ENCODE data around the gene SLAMF9.
A peak's percentile ranks its signal among the peaks of the same experiment; 100 is the strongest.

Gene SLAMF9

GRCh38 chr1:159962176-159962575, 8.1 kb upstream of the SLAMF9 start:
- H3K4me1 ChIP-seq (ENCODE audit: control insufficient read depth in 2 of 2, insufficient read depth in 2 of 2, low read length in 2 of 2), result peaks cover 6 to 20% of the 10 kb centered on the region in 2 donors
- H3K9me3 ChIP-seq (ENCODE audit: control insufficient read depth in 2 of 2, low read length in 2 of 2), result no peaks in the 10 kb centered on the region
- H3K4me3 ChIP-seq (ENCODE audit: low read length in 2 of 2), result peak overlapping the region; percentile 74 to 79
- H3K9ac ChIP-seq (ENCODE audit: low read depth in 1 of 2, low read length in 2 of 2), result peak overlapping the region in 1 of 2 donors; percentile 57
- peak overlapping the region; percentile 91 to 94 for H3K27ac ChIP-seq (ENCODE audit: low read depth in 2 of 2, low read length in 2 of 2)
- no peaks in the 10 kb centered on the region for H3K36me3 ChIP-seq (ENCODE audit: control insufficient read depth in 2 of 2, insufficient read depth in 2 of 2, low read length in 2 of 2)
- no peaks in the 10 kb centered on the region for H3K27me3 ChIP-seq (ENCODE audit: control insufficient read depth in 2 of 2, insufficient read depth in 2 of 2, low read length in 2 of 2)

DNA sequence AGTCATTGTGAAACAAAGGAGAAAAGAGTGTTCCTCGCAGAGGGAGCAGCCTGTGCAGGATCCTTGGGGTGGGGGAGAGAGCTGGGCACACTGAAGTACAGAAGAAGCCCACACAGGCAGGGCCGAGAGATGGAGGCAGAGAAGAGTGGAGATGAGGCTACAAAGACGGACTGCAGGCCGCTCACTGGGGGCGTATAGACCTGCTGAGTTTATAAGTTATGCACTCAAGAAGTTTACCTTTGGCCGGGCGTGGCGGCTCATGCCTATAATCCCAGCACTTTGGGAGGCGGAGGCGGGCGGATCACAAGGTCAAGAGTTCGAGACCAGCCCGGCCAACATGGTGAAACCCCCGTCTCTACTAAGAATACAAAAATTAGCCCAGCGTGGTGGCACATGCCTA, 7.6 kb upstream of the SLAMF9 start:
- Histone ChIP-seq H3K36me3 (ENCODE audit: control insufficient read depth in 2 of 2, insufficient read depth in 2 of 2, low read length in 2 of 2) (no peaks in the 10 kb centered on the region), H3K27ac (ENCODE audit: low read depth in 2 of 2, low read length in 2 of 2) (peak overlapping the region; percentile 91 to 94), H3K9me3 (ENCODE audit: control insufficient read depth in 2 of 2, low read length in 2 of 2) (no peaks in the 10 kb centered on the region), H3K4me3 (ENCODE audit: low read length in 2 of 2) (peak overlapping the region; percentile 74 to 79), H3K4me1 (ENCODE audit: control insufficient read depth in 2 of 2, insufficient read depth in 2 of 2, low read length in 2 of 2) (peaks cover 6 to 20% of the 10 kb centered on the region in 2 donors), H3K9ac (ENCODE audit: low read depth in 1 of 2, low read length in 2 of 2) (peak overlapping the region; percentile 57 to 77), H3K27me3 (ENCODE audit: control insufficient read depth in 2 of 2, insufficient read depth in 2 of 2, low read length in 2 of 2) (no peaks in the 10 kb centered on the region)

DNA sequence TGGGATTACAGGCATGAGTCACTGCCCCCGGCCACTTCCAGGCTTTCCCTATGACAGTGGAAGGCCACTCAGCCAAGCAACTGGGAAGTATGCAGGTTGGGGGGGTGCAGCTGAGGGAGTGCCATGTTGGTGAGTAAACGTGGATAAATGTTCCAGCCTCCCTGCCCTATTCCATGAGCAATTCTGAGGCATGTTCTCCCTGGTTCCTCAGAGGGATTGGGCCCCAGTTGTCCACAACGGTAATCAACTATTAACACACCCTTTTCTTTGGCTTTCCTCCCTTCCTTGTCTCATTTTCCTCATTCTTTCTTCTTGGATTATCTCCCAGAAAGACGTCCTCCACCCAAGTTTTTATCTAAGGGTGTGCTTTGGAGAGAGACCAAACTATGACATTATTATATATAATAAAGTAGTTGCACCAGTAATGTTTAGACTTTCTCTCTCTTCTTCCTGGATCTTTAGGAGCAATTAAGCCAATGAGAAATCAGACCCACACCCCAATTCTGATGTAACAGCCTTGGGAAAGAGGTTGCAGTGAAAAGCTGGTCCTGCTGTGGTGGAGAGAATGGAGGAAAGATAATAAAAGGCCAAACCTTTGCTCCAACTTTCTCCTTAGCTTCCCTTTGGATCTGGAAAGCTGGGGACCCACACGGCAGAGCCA, 6.8 kb upstream of the SLAMF9 start:
- Histone ChIP-seq H3K27ac (ENCODE audit: low read depth in 2 of 2, low read length in 2 of 2) (peak overlapping the region; percentile 91 to 94), H3K36me3 (ENCODE audit: control insufficient read depth in 2 of 2, insufficient read depth in 2 of 2, low read length in 2 of 2) (no peaks in the 10 kb centered on the region), H3K9ac (ENCODE audit: low read depth in 1 of 2, low read length in 2 of 2) (peak overlapping the region; percentile 57 to 77)

GRCh38 chr1:159959451-159959850, 5.4 kb upstream of the SLAMF9 start:
- no peak overlapping the region for H3K4me3 ChIP-seq (ENCODE audit: low read length in 2 of 2)
- no peaks in the 10 kb centered on the region for H3K9me3 ChIP-seq (ENCODE audit: control insufficient read depth in 2 of 2, low read length in 2 of 2)
- H3K4me1 ChIP-seq (ENCODE audit: control insufficient read depth in 2 of 2, insufficient read depth in 2 of 2, low read length in 2 of 2), result peaks cover 6 to 20% of the 10 kb centered on the region in 2 donors
- H3K27me3 ChIP-seq (ENCODE audit: control insufficient read depth in 2 of 2, insufficient read depth in 2 of 2, low read length in 2 of 2), result no peaks in the 10 kb centered on the region
- no peak overlapping the region for H3K27ac ChIP-seq (ENCODE audit: low read depth in 2 of 2, low read length in 2 of 2)
- no peaks in the 10 kb centered on the region for H3K36me3 ChIP-seq (ENCODE audit: control insufficient read depth in 2 of 2, insufficient read depth in 2 of 2, low read length in 2 of 2)
- H3K9ac ChIP-seq (ENCODE audit: low read depth in 1 of 2, low read length in 2 of 2), result no peak overlapping the region

More for the DNA sequence above, 6.8 kb upstream of the SLAMF9 start:
- Histone ChIP-seq H3K9me3 (ENCODE audit: control insufficient read depth in 2 of 2, low read length in 2 of 2) (no peaks in the 10 kb centered on the region), H3K27me3 (ENCODE audit: control insufficient read depth in 2 of 2, insufficient read depth in 2 of 2, low read length in 2 of 2) (no peaks in the 10 kb centered on the region), H3K4me1 (ENCODE audit: control insufficient read depth in 2 of 2, insufficient read depth in 2 of 2, low read length in 2 of 2) (peaks cover 6 to 20% of the 10 kb centered on the region in 2 donors), H3K4me3 (ENCODE audit: low read length in 2 of 2) (peak overlapping the region; percentile 74 to 79)

DNA sequence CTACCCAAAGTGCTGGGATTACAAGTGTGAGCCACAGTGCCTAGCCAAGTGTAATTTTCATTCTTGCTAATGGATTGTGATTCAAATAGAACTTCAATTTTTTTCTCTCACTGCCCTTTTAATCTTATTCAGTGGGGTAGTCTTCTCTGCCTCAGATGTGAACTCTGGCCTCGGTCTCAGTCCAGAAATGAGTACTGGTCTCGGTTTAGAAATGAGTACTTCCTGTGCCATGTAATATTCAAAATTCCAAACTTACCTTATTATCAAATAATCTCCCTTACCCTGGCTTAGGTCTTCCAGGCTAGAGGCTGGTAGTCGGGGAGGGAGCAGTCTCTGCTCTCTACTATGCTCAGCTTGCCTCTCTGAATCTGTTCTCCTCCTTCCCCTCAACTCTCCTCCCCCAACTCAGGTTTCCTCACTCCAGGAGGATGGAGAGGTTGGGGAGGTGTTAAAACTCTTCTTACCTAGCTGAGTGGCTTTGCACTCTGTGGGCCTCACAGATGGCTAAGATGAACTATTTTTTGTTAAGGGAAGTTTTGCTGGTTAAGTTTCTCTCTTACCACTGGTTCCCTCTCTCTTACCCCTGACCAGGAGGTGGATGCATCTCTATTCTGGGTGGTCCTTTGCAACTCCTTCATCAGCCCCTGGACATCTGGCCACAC, 4.8 kb upstream of the SLAMF9 start:
- peaks cover 6 to 20% of the 10 kb centered on the region in 2 donors for H3K4me1 ChIP-seq (ENCODE audit: control insufficient read depth in 2 of 2, insufficient read depth in 2 of 2, low read length in 2 of 2)
- no peak overlapping the region for H3K4me3 ChIP-seq (ENCODE audit: low read length in 2 of 2)
- H3K27ac ChIP-seq (ENCODE audit: low read depth in 2 of 2, low read length in 2 of 2), result no peak overlapping the region

GRCh38 chr1:159957824-159958268, 3.8 kb upstream of the SLAMF9 start:
- Histone ChIP-seq H3K4me3 (ENCODE audit: low read length in 2 of 2) (no peak overlapping the region), H3K27me3 (ENCODE audit: control insufficient read depth in 2 of 2, insufficient read depth in 2 of 2, low read length in 2 of 2) (no peaks in the 10 kb centered on the region), H3K27ac (ENCODE audit: low read depth in 2 of 2, low read length in 2 of 2) (no peak overlapping the region), H3K36me3 (ENCODE audit: control insufficient read depth in 2 of 2, insufficient read depth in 2 of 2, low read length in 2 of 2) (no peaks in the 10 kb centered on the region), H3K4me1 (ENCODE audit: control insufficient read depth in 2 of 2, insufficient read depth in 2 of 2, low read length in 2 of 2) (peaks cover 6 to 20% of the 10 kb centered on the region in 2 donors), H3K9ac (ENCODE audit: low read depth in 1 of 2, low read length in 2 of 2) (peak overlapping the region in 1 of 2 donors; percentile 42), H3K9me3 (ENCODE audit: control insufficient read depth in 2 of 2, low read length in 2 of 2) (no peaks in the 10 kb centered on the region)

More for the DNA sequence above, 4.8 kb upstream of the SLAMF9 start:
- no peaks in the 10 kb centered on the region for H3K36me3 ChIP-seq (ENCODE audit: control insufficient read depth in 2 of 2, insufficient read depth in 2 of 2, low read length in 2 of 2)
- no peak overlapping the region for H3K9ac ChIP-seq (ENCODE audit: low read depth in 1 of 2, low read length in 2 of 2)
- H3K9me3 ChIP-seq (ENCODE audit: control insufficient read depth in 2 of 2, low read length in 2 of 2), result no peaks in the 10 kb centered on the region
- H3K27me3 ChIP-seq (ENCODE audit: control insufficient read depth in 2 of 2, insufficient read depth in 2 of 2, low read length in 2 of 2), result no peaks in the 10 kb centered on the region

DNA sequence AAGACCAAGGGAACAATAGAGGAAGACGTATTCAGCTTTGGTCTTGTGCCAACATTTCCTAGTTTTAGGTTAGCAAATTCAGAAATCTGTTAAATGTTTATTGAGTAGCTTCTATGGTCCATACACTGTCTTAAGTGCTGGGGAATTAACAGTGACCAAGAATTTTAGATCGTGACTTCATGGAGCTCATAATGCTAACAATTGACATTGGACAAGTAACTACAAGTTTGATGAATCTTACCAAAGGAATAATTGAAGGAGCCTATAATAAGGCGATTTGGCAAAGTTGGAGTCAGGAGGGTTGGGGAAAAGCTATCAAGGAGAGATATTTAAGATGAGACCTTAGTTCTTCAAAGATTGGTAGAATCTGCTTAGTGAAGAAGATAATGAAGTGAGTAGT, 1.4 kb upstream of the SLAMF9 start:
- Histone ChIP-seq H3K27me3 (ENCODE audit: control insufficient read depth in 2 of 2, insufficient read depth in 2 of 2, low read length in 2 of 2) (no peaks in the 10 kb centered on the region), H3K27ac (ENCODE audit: low read depth in 2 of 2, low read length in 2 of 2) (no peak overlapping the region), H3K4me3 (ENCODE audit: low read length in 2 of 2) (no peak overlapping the region), H3K9me3 (ENCODE audit: control insufficient read depth in 2 of 2, low read length in 2 of 2) (no peaks in the 10 kb centered on the region), H3K36me3 (ENCODE audit: control insufficient read depth in 2 of 2, insufficient read depth in 2 of 2, low read length in 2 of 2) (no peaks in the 10 kb centered on the region), H3K9ac (ENCODE audit: low read depth in 1 of 2, low read length in 2 of 2) (no peak overlapping the region), H3K4me1 (ENCODE audit: control insufficient read depth in 2 of 2, insufficient read depth in 2 of 2, low read length in 2 of 2) (peaks cover 0 to 4% of the 10 kb centered on the region in 2 donors)

DNA sequence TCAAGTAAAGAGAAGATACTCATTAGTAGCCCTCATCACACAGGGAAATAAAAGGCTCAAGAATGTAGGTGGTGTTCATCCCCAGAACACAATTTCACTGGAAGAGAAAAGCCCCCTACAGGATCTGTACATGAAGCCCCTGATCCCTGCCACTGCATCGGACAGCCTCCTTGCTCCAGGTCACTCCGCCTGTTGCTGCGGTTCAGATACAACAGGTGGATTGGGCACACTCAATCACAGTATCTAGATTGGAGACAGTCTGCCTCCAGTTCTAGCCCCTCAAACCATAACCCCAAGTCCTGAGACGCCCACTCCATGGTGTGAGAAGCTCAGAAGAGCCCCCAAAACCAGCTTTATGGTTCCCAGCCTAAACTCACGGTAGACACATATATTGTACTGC, 1.1 kb downstream of the SLAMF9 start:
- Histone ChIP-seq H3K27ac (ENCODE audit: low read depth in 2 of 2, low read length in 2 of 2) (no peak overlapping the region), H3K9ac (ENCODE audit: low read depth in 1 of 2, low read length in 2 of 2) (no peak overlapping the region), H3K27me3 (ENCODE audit: control insufficient read depth in 2 of 2, insufficient read depth in 2 of 2, low read length in 2 of 2) (no peaks in the 10 kb centered on the region), H3K4me1 (ENCODE audit: control insufficient read depth in 2 of 2, insufficient read depth in 2 of 2, low read length in 2 of 2) (peaks cover 12 to 21% of the 10 kb centered on the region in 2 donors), H3K36me3 (ENCODE audit: control insufficient read depth in 2 of 2, insufficient read depth in 2 of 2, low read length in 2 of 2) (no peaks in the 10 kb centered on the region), H3K4me3 (ENCODE audit: low read length in 2 of 2) (no peak overlapping the region), H3K9me3 (ENCODE audit: control insufficient read depth in 2 of 2, low read length in 2 of 2) (no peaks in the 10 kb centered on the region)

DNA sequence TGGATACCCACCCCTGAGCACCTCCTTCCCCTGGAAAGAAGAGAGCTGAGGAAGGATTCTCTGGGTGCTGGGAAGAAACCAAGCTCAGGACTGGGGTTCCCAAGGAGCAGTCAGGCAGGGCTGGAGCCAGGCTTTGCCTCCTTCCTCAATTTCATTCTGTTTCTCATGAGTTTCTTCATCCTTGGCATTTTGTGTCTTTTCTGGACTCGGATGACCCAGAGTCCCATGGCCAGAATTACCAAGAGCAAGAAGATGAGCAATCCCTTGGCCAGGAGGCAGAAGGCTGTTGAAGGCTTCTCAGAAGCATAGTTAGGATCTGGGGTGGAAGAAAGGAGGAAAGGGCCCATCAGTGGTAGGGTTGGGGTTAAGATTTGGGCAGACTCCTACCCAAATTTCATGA, 2.5 kb downstream of the SLAMF9 start:
- Histone ChIP-seq H3K36me3 (ENCODE audit: control insufficient read depth in 2 of 2, insufficient read depth in 2 of 2, low read length in 2 of 2) (no peaks in the 10 kb centered on the region), H3K9ac (ENCODE audit: low read depth in 1 of 2, low read length in 2 of 2) (no peak overlapping the region), H3K9me3 (ENCODE audit: control insufficient read depth in 2 of 2, low read length in 2 of 2) (no peaks in the 10 kb centered on the region), H3K27ac (ENCODE audit: low read depth in 2 of 2, low read length in 2 of 2) (no peak overlapping the region), H3K4me1 (ENCODE audit: control insufficient read depth in 2 of 2, insufficient read depth in 2 of 2, low read length in 2 of 2) (peaks cover 13 to 21% of the 10 kb centered on the region in 2 donors), H3K4me3 (ENCODE audit: low read length in 2 of 2) (no peak overlapping the region), H3K27me3 (ENCODE audit: control insufficient read depth in 2 of 2, insufficient read depth in 2 of 2, low read length in 2 of 2) (no peaks in the 10 kb centered on the region)

GRCh38 chr1:159951016-159951415, 3.0 kb downstream of the SLAMF9 start:
- Histone ChIP-seq H3K4me1 (ENCODE audit: control insufficient read depth in 2 of 2, insufficient read depth in 2 of 2, low read length in 2 of 2) (peaks cover 17 to 26% of the 10 kb centered on the region in 2 donors), H3K9ac (ENCODE audit: low read depth in 1 of 2, low read length in 2 of 2) (no peak overlapping the region), H3K9me3 (ENCODE audit: control insufficient read depth in 2 of 2, low read length in 2 of 2) (no peaks in the 10 kb centered on the region), H3K27ac (ENCODE audit: low read depth in 2 of 2, low read length in 2 of 2) (no peak overlapping the region), H3K27me3 (ENCODE audit: control insufficient read depth in 2 of 2, insufficient read depth in 2 of 2, low read length in 2 of 2) (no peaks in the 10 kb centered on the region), H3K4me3 (ENCODE audit: low read length in 2 of 2) (no peak overlapping the region), H3K36me3 (ENCODE audit: control insufficient read depth in 2 of 2, insufficient read depth in 2 of 2, low read length in 2 of 2) (no peaks in the 10 kb centered on the region)

Measured in mucosa of rectum (tissue), 2 donors.